ENCODE measurements around the gene NOD1. TPM values are rescaled to one million over a fixed set of nuclear protein-coding genes. Genes with fewer than 3 reads are reported as not detected.

The NOD1 gene
- total and polyA plus RNA-seq, 2 of the 8 experiments (the other 6 are each of a cell fraction or from before 2014, with no cell fraction given) = 3.8 to 6.5 TPM

GRCh38 chr7:30521532-30521931, 42.9 kb upstream of the NOD1 start:
- Histone ChIP-seq H3K4me3 (ENCODE audit: extremely low read depth in 1 of 4, insufficient read depth in 2 of 4, low read depth in 3 of 4, low read length in 4 of 4) (no peak overlapping the region), H4K8ac (ENCODE audit: extremely low read depth, insufficient read depth, low read length) (no peak overlapping the region), H3K27ac (ENCODE audit: low read depth, low read length) (no peak overlapping the region), H2BK12ac (ENCODE audit: low read depth, low read length) (no peak overlapping the region), H3K23me2 (ENCODE audit: low read depth, low read length) (no peaks in the 10 kb centered on the region), H2AFZ (ENCODE audit: low read length) (no peak overlapping the region), H4K91ac (replicated peaks; ENCODE audit: insufficient read length, low read length) (no peak overlapping the region), H3K14ac (ENCODE audit: insufficient read length) (no peak overlapping the region), H2BK5ac (ENCODE audit: low read depth, low read length) (no peak overlapping the region), H3K27me3 (replicated peaks in 1 of 4; ENCODE audit: control insufficient read depth in 3 of 4, extremely low read depth in 1 of 4, insufficient read depth in 3 of 4, low read length in 3 of 4) (no peaks in the 10 kb centered on the region), H4K20me1 (replicated peaks in 1 of 2; ENCODE audit: control insufficient read depth in 1 of 2, insufficient read depth in 2 of 2, low read length in 2 of 2) (no peaks in the 10 kb centered on the region), H2BK15ac (ENCODE audit: low read length) (no peak overlapping the region), H3K9ac (replicated peaks in 1 of 4; ENCODE audit: extremely low read depth in 1 of 4, low read depth in 3 of 4, low read length in 3 of 4) (no peak overlapping the region), H4K5ac (ENCODE audit: insufficient read length, low read depth, low read length) (no peak overlapping the region), H2BK20ac (ENCODE audit: low read length) (no peak overlapping the region), H3K9me3 (ENCODE audit: insufficient read depth in 2 of 2, low read depth in 1 of 2, low read length in 1 of 2) (no peaks in the 10 kb centered on the region), H3K36me3 (ENCODE audit: control insufficient read depth in 2 of 4, insufficient read depth in 4 of 4, low read length in 3 of 4) (no peaks in the 10 kb centered on the region), H3K79me1 (ENCODE audit: low read depth, low read length) (no peaks in the 10 kb centered on the region), H2BK120ac (replicated peaks; ENCODE audit: low read depth, low read length) (no peak overlapping the region), H3K18ac (ENCODE audit: extremely low read depth, low read length) (no peak overlapping the region), H3K4me2 (ENCODE audit: insufficient read depth in 1 of 2, low read depth in 2 of 2, low read length in 2 of 2) (no peak overlapping the region), H3K4me1 (replicated peaks in 1 of 4; ENCODE audit: control insufficient read depth in 3 of 4, insufficient read depth in 4 of 4, low read length in 3 of 4) (no peaks in the 10 kb centered on the region), H3K79me2 (ENCODE audit: control insufficient read depth in 1 of 2, insufficient read depth in 2 of 2, low read length in 2 of 2) (no peaks in the 10 kb centered on the region), H2AK5ac (ENCODE audit: low read depth, low read length) (no peak overlapping the region), H3K56ac (replicated peaks; ENCODE audit: insufficient read length, low read depth, low read length) (no peak overlapping the region), H3K23ac (ENCODE audit: insufficient read length) (no peak overlapping the region), H3K4ac (replicated peaks; ENCODE audit: insufficient read length, low read depth, low read length) (no peak overlapping the region)
- no peak for DNase-seq (ENCODE audit: low read depth in 1 of 2, low spot score in 2 of 2)
- 100% methylated on average over 1 of the region's 1 CpG; no CpG with 5 or more reads in 1 of the 2 experiments for WGBS, 2 experiments (ENCODE audit: extremely low coverage in 1 of 2, insufficient coverage in 1 of 2, insufficient read length in 1 of 2, insufficient replicate concordance in 2 of 2, low coverage in 1 of 2, low lambda C conversion rate in 2 of 2, missing lambda C conversion rate in 1 of 2)
- CTCF ChIA-PET (ENCODE audit: partially characterized antibody) = interaction anchor here (0.9 to 2.7 kb wide), 7 partner anchors 11 to 250 kb away, joined by 3 to 22 read pairs (median 5); no protein-coding TSS in a partner anchor
- no peak for FAIRE-seq
- POLR2A ChIA-PET (ENCODE audit: partially characterized antibody) = no interaction called here
- no peak for TF ChIP-seq GTF2F1 (IDR thresholded peaks at IDR 0.05; ENCODE audit: borderline replicate concordance, low read depth, low read length)
- no peak for TF ChIP-seq NANOG (IDR thresholded peaks at IDR 0.05; ENCODE audit: insufficient read depth, low read depth, low read length, poor library complexity, severe bottlenecking)
- no peak for TF ChIP-seq CEBPB (IDR thresholded peaks at IDR 0.05; ENCODE audit: low read depth, low read length)
- no peak for TF ChIP-seq CBX5 (IDR thresholded peaks at IDR 0.05; ENCODE audit: low read depth, low read length)
- no peak for TF ChIP-seq SP1 (IDR thresholded peaks at IDR 0.05; ENCODE audit: low read depth, low read length)
- no peak for TF ChIP-seq GABPA (IDR thresholded peaks at IDR 0.05; ENCODE audit: borderline replicate concordance, insufficient read depth, low read length)
- no peak for TF ChIP-seq POLR2A (IDR thresholded peaks at IDR 0.05; ENCODE audit: control extremely low read depth in 1 of 2, low read depth in 2 of 2, low read length in 2 of 2)
- no peak for TF ChIP-seq SRF (IDR thresholded peaks at IDR 0.05; ENCODE audit: low read depth, low read length)
- no peak for TF ChIP-seq SIN3A (conservative IDR thresholded peaks at IDR 0.05 in 1 of 2, IDR thresholded peaks at IDR 0.05 in 1 of 2; ENCODE audit: low read depth in 1 of 2, low read length in 2 of 2)
- no peak for TF ChIP-seq SIRT6 (IDR thresholded peaks at IDR 0.05; ENCODE audit: low read length)
- no peak for TF ChIP-seq SAP30 (IDR thresholded peaks at IDR 0.05; ENCODE audit: insufficient read depth, insufficient replicate concordance, low read length)
- no peak for TF ChIP-seq SP4 (IDR thresholded peaks at IDR 0.05; ENCODE audit: low read length)
- TF ChIP-seq POU5F1 (IDR thresholded peaks at IDR 0.05; ENCODE audit: low read depth, low read length) = no peak
- no peak for TF ChIP-seq RBBP5 (IDR thresholded peaks at IDR 0.05; ENCODE audit: borderline replicate concordance, low read depth, low read length)
- no peak for TF ChIP-seq SIX5 (IDR thresholded peaks at IDR 0.05; ENCODE audit: low read depth, low read length)

Data from H1 (cell line).